ENCODE results near the gene NTSR1.
A peak's percentile ranks its signal among the peaks of the same experiment; 100 is the strongest.

NTSR1 gene

GRCh38 chr20:62740286-62741141 is 31.9 kb downstream of the NTSR1 start:
- H3K4me2 ChIP-seq (ENCODE audit: low read length), result peak overlapping the region; percentile 63
- H3K9me3 ChIP-seq (ENCODE audit: control insufficient read depth, insufficient read depth, low read length), result no peaks in the 10 kb centered on the region
- H3K36me3 ChIP-seq (ENCODE audit: control insufficient read depth, low read length), result no peaks in the 10 kb centered on the region
- peaks cover 16% of the 10 kb centered on the region for H3K4me1 ChIP-seq (ENCODE audit: control insufficient read depth, low read length)
- H3K9me2 ChIP-seq (replicated peaks; ENCODE audit: control insufficient read depth, low read length), result no peaks in the 10 kb centered on the region
- peak overlapping the region; percentile 45 for H3K4me3 ChIP-seq (ENCODE audit: low read length)
- H3K27ac ChIP-seq (ENCODE audit: low read depth, low read length), result no peak overlapping the region
- no peaks in the 10 kb centered on the region for H3K79me2 ChIP-seq (ENCODE audit: control insufficient read depth, low read length)
- no peaks in the 10 kb centered on the region for H4K20me1 ChIP-seq (ENCODE audit: control insufficient read depth, insufficient read depth, low read depth, low read length)
- no peaks in the 10 kb centered on the region for H3F3A ChIP-seq (ENCODE audit: control insufficient read depth, insufficient read depth)
- TF ChIP-seq, protein P1, sequence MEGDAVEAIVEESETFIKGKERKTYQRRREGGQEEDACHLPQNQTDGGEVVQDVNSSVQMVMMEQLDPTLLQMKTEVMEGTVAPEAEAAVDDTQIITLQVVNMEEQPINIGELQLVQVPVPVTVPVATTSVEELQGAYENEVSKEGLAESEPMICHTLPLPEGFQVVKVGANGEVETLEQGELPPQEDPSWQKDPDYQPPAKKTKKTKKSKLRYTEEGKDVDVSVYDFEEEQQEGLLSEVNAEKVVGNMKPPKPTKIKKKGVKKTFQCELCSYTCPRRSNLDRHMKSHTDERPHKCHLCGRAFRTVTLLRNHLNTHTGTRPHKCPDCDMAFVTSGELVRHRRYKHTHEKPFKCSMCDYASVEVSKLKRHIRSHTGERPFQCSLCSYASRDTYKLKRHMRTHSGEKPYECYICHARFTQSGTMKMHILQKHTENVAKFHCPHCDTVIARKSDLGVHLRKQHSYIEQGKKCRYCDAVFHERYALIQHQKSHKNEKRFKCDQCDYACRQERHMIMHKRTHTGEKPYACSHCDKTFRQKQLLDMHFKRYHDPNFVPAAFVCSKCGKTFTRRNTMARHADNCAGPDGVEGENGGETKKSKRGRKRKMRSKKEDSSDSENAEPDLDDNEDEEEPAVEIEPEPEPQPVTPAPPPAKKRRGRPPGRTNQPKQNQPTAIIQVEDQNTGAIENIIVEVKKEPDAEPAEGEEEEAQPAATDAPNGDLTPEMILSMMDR (IDR thresholded peaks at IDR 0.05; ENCODE audit: low read depth, low read length, poor library complexity, severe bottlenecking), result no peak
- no peak for TF ChIP-seq EZH2phosphoT487 (IDR thresholded peaks at IDR 0.05; ENCODE audit: borderline replicate concordance, low read length)
- H3K27me3 ChIP-seq (ENCODE audit: control insufficient read depth, low read length), result no peaks in the 10 kb centered on the region

DNA sequence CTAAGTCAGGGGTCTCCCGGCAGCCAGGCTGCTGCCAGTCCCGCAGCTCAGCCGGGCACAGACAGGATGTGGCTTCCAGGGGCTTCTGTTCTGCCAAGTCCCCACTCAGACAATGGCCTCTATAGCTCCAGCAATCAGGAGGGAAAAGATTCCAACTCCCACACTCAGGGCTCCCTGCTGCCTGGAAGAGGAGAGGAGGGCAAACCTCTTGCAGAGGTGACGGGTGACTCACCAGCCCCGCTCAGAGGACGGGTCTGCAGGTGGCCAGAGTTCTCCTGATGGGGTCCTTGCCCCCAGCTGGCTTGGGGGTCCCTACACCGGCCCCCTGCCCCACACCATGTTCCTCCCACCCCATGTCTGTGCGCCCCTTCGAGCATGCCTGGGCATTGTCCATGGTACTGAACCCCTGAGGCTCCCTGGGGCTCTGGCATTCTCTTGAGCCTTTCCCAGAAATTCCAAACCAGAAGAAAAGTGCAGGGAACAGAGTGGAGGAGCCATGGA is 32.6 kb downstream of the NTSR1 start:
- Histone ChIP-seq H3F3A (ENCODE audit: control insufficient read depth, insufficient read depth) (no peaks in the 10 kb centered on the region), H3K9me3 (ENCODE audit: control insufficient read depth, insufficient read depth, low read length) (no peaks in the 10 kb centered on the region), H3K27ac (ENCODE audit: low read depth, low read length) (no peak overlapping the region), H3K4me1 (ENCODE audit: control insufficient read depth, low read length) (peaks cover 16% of the 10 kb centered on the region), H3K4me3 (ENCODE audit: low read length) (no peak overlapping the region), H3K79me2 (ENCODE audit: control insufficient read depth, low read length) (no peaks in the 10 kb centered on the region), H3K36me3 (ENCODE audit: control insufficient read depth, low read length) (no peaks in the 10 kb centered on the region), H3K27me3 (ENCODE audit: control insufficient read depth, low read length) (no peaks in the 10 kb centered on the region), H3K9me2 (replicated peaks; ENCODE audit: control insufficient read depth, low read length) (no peaks in the 10 kb centered on the region), H4K20me1 (ENCODE audit: control insufficient read depth, insufficient read depth, low read depth, low read length) (no peaks in the 10 kb centered on the region), H3K4me2 (ENCODE audit: low read length) (no peak overlapping the region)
- no peak for TF ChIP-seq EZH2phosphoT487 (IDR thresholded peaks at IDR 0.05; ENCODE audit: borderline replicate concordance, low read length)
- TF ChIP-seq, protein P1 (IDR thresholded peaks at IDR 0.05; ENCODE audit: low read depth, low read length, poor library complexity, severe bottlenecking), result no peak

DNA sequence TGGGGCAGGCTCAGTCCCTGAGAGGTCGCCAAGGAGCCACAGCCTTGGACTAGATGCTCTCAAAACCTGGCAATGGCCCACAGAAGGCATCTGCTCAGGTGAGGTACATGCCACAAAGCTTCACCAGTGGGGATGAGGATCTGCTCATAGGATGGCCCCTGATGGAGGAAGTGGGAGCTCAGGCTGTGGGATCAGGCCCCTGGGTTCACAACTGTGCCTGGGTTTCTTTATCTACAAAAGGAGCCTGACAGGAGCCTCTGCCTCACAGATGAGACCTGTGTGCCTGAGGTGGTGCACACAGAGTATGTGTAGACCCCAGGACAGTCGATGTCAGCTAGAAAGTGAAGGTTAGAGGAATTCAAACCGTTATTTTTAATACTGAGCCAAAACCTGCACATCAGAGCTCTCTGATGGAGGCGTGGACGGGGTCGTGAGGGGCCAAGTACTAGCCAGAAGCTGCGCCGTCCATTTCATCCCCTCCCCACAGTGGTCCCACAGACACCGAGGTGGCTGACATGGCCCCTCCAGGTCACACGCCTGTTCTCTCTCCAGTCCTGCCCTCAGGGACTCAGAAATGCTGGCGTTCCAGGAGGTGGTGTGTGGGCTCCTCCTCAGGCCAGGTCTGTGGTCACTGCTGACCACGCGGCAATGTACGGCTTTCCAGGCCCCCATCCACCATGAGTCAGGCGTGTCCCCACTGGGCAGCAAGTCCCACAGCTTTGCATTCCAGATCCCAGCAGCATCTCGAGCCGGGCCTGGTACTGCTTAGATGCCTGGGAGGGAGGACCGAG is 33.3 kb downstream of the NTSR1 start:
- no peaks in the 10 kb centered on the region for H3K9me2 ChIP-seq (replicated peaks; ENCODE audit: control insufficient read depth, low read length)
- H3K9me3 ChIP-seq (ENCODE audit: control insufficient read depth, insufficient read depth, low read length), result no peaks in the 10 kb centered on the region
- no peak for TF ChIP-seq EZH2phosphoT487 (IDR thresholded peaks at IDR 0.05; ENCODE audit: borderline replicate concordance, low read length)
- TF ChIP-seq, protein P1 (IDR thresholded peaks at IDR 0.05; ENCODE audit: low read depth, low read length, poor library complexity, severe bottlenecking), result no peak
- H3K27ac ChIP-seq (ENCODE audit: low read depth, low read length), result no peak overlapping the region
- peaks cover 16% of the 10 kb centered on the region for H3K4me1 ChIP-seq (ENCODE audit: control insufficient read depth, low read length)
- H3K36me3 ChIP-seq (ENCODE audit: control insufficient read depth, low read length), result no peaks in the 10 kb centered on the region
- no peak overlapping the region for H3K4me3 ChIP-seq (ENCODE audit: low read length)
- H3K4me2 ChIP-seq (ENCODE audit: low read length), result no peak overlapping the region
- H4K20me1 ChIP-seq (ENCODE audit: control insufficient read depth, insufficient read depth, low read depth, low read length), result no peaks in the 10 kb centered on the region
- H3K79me2 ChIP-seq (ENCODE audit: control insufficient read depth, low read length), result no peaks in the 10 kb centered on the region
- H3K27me3 ChIP-seq (ENCODE audit: control insufficient read depth, low read length), result no peaks in the 10 kb centered on the region
- no peaks in the 10 kb centered on the region for H3F3A ChIP-seq (ENCODE audit: control insufficient read depth, insufficient read depth)

All from DOHH2 (cell line).